K562 (cell line): ENCODE data around the gene KRT36. TPM values are rescaled to one million over a fixed set of nuclear protein-coding genes. Genes with fewer than 3 reads are reported as not detected.

Source experiments
- FOXA1 ChIP-seq: fragments of 450-650 bp; IDR thresholded peaks from 2 replicates; pipeline ENCODE4 v1.6.1; 2016; ENCODE audit warnings: mild to moderate bottlenecking, borderline replicate concordance
- MCM3 ChIP-seq: fragments of 450-650 bp; IDR thresholded peaks from 2 replicates; pipeline ENCODE4 v1.6.1; 2016
- PHF20 ChIP-seq: fragments of 450-650 bp; IDR thresholded peaks from 2 replicates; pipeline ENCODE4 v1.6.1; 2018; ENCODE audit not compliant: partially characterized antibody
- RFX7 ChIP-seq: fragments of 250-450 bp; sonication (Bioruptor Pico); IDR thresholded peaks from 2 replicates; pipeline ENCODE4 v1.5.1; 2021; ENCODE audit warnings: mild to moderate bottlenecking
- SNIP1 ChIP-seq: fragments of 450-650 bp; IDR thresholded peaks from 2 replicates; pipeline ENCODE4 v1.7.1; 2017; ENCODE audit warnings: low read depth, mild to moderate bottlenecking
- USF2 ChIP-seq: sonication (generic); formaldehyde crosslinking; IDR thresholded peaks from 2 replicates; pipeline ENCODE4 v1.5.0; 2020; ENCODE audit warnings: missing genetic modification reagents
- ZNF592 ChIP-seq: fragments of 450-650 bp; IDR thresholded peaks from 2 replicates; pipeline ENCODE4 v1.6.1; 2017; ENCODE audit warnings: antibody characterized with exemption, mild to moderate bottlenecking
- polyA plus RNA-seq, 8 experiments: library from polyadenylated mRNA; depleted of rRNA in 4 of 8; stranded (reverse) in 5 of 8; unstranded in 3 of 8; fragments of >200 nt; fragmentation: Nextera tagmentation in 2 of 8; fragmentation: Illumina TruSeq in 1 of 8; extraction: Ambion mirVana in 2 of 8; extraction: Trizol in 1 of 8; gene quantifications; 2 replicates each; pipeline versions ENCODE4 v1.2.1 to v1.2.3, GENCODE V29; 2011 to 2014; ENCODE audit warnings: inconsistent platforms in 1 of 8, missing spikeins in 1 of 8
- total RNA-seq, 7 experiments: library from RNA; depleted of rRNA in 6 of 7; stranded (reverse); fragments of >200 nt in 6 of 7; fragmentation: Illumina TruSeq in 2 of 7; extraction: Trizol in 2 of 7; gene quantifications; 2 replicates each; pipeline versions ENCODE4 v1.2.1 to v1.2.3, GENCODE V29; 2011 to 2021; ENCODE audit warnings: low replicate concordance in 1 of 7

The KRT36 gene
- total and polyA plus RNA-seq, 9 of the 15 experiments (the other 6 are each of a cell fraction or from before 2014, with no cell fraction given), result 0.04 TPM; not detected in 8

- TF ChIP-seq MCM3, result no peak
- TF ChIP-seq RFX7 (CRISPR knock-in tag), result no peak
- TF ChIP-seq ZNF592, result peak; percentile 73; the same call in 1 of the 2 replicates
- TF ChIP-seq USF2, result peak; percentile 57
- TF ChIP-seq PHF20, result no peak
- TF ChIP-seq SNIP1, result no peak
- no peak for TF ChIP-seq FOXA1
These were observed 10.0 kb upstream of the KRT36 start (continued) for GRCh38 chr17:41499714-41500113.
